Fibroblast of the aortic adventitia (primary cell): Measurements from ENCODE around the gene FHIT. TPM values are rescaled to one million over a fixed set of nuclear protein-coding genes. Genes with fewer than 3 reads are reported as not detected.

Experiments
- DNase-seq: peaks from one replicate; pipeline ENCODE4 v3.0.0-alpha.2; 2010; ENCODE audit warnings: low read depth
- H3K4me3 ChIP-seq: 2 replicates; pipeline ENCODE4 v1.5.1; 2011; ENCODE audit warnings: low read depth, mild to moderate bottlenecking, control low read depth, low read length, moderate library complexity
- CTCF ChIP-seq: IDR thresholded peaks from 2 replicates; pipeline ENCODE4 v1.5.1; 2011; ENCODE audit warnings: mild to moderate bottlenecking, low read length, control low read depth, inconsistent platforms; ENCODE audit not compliant: insufficient read depth
- total RNA-seq: library from RNA; depleted of rRNA; stranded (reverse); fragments of >200 nt; gene quantifications from 2 replicates; pipeline ENCODE4 v1.2.3, GENCODE V29; 2012; ENCODE audit warnings: low replicate concordance

The FHIT gene
- total RNA-seq, 1 donor, result 1.5 TPM

GRCh38 chr3:60599586-60599985, 651.7 kb downstream of the FHIT start:
- no peak for DNase-seq
- TF ChIP-seq CTCF, result no peak
- H3K4me3 ChIP-seq, result no peak overlapping the region

- H3K4me3 ChIP-seq, result no peak overlapping the region
- DNase-seq, result no peak
- no peak for TF ChIP-seq CTCF
These were observed 652.6 kb downstream of the FHIT start for GRCh38 chr3:60598671-60599070.

GRCh38 chr3:60594025-60594424, 657.2 kb downstream of the FHIT start:
- H3K4me3 ChIP-seq, result no peak overlapping the region
- peak; percentile 66 for DNase-seq
- TF ChIP-seq CTCF, result no peak

- H3K4me3 ChIP-seq, result no peak overlapping the region
- no peak for DNase-seq
- TF ChIP-seq CTCF, result no peak
These were observed 660.0 kb downstream of the FHIT start for GRCh38 chr3:60591267-60591666.

GRCh38 chr3:60588806-60589205, 662.4 kb downstream of the FHIT start:
- TF ChIP-seq CTCF, result no peak
- DNase-seq, result peak; percentile 17
- H3K4me3 ChIP-seq, result no peak overlapping the region

- no peak overlapping the region for H3K4me3 ChIP-seq
- no peak for DNase-seq
- no peak for TF ChIP-seq CTCF
These were observed 665.3 kb downstream of the FHIT start for GRCh38 chr3:60585918-60586317.

- H3K4me3 ChIP-seq, result no peak overlapping the region
- no peak for TF ChIP-seq CTCF
- DNase-seq, result no peak
These were observed 667.0 kb downstream of the FHIT start for GRCh38 chr3:60584250-60584649.
